ENCODE data around the gene PITX1. TPM values are rescaled to one million over a fixed set of nuclear protein-coding genes. Genes with fewer than 3 reads are reported as not detected.

PITX1 gene
- 1.5 and 2.2 TPM in 2 replicates for total RNA-seq

GRCh38 chr5:135033901-135034235, at the start of gene PITX1:
PITX1 (minus strand) TSS chr5:135034228; CDS start chr5:135033881, 347 bp downstream.

Other genes starting within 250 kb of the PITX1 start
- gene C5orf24, start 188.3 kb downstream of the PITX1 start, total RNA-seq, result 41.0 and 42.4 TPM in 2 replicates
- gene TXNDC15, start 159.9 kb downstream of the PITX1 start, total RNA-seq, result 126 and 137 TPM in 2 replicates
- 2.9 and 5.2 TPM in 2 replicates for gene PCBD2, start 129.1 kb downstream of the PITX1 start, total RNA-seq
- 0.12 and 0.22 TPM in 2 replicates for gene CATSPER3, start 66.3 kb downstream of the PITX1 start, total RNA-seq